Activated B cell treated with CpG ODN at 0.5 μM for 24 hours (primary cell): ENCODE measurements around the gene ZDHHC5. TPM values are rescaled to one million over a fixed set of nuclear protein-coding genes. Genes with fewer than 3 reads are reported as not detected.

Experiments
- ATAC-seq: fragments of 200-7000 bp; cut with Tn5 transposase; one replicate; pipeline ENCODE4 v1.10.0; 2021; ENCODE audit warnings: low read depth, mild to moderate bottlenecking, moderate library complexity
- CTCF ChIA-PET: fragments of 350-600 bp; sonication (Branson Sonifier 250); formaldehyde crosslinking; loops from one replicate; lab custom pipeline; 2021; ENCODE audit warnings: antibody characterized with exemption; lab: Charles Lee
- POLR2A ChIA-PET: fragments of 350-600 bp; sonication (Branson Sonifier 250); formaldehyde crosslinking; loops from one replicate; lab custom pipeline; 2021; ENCODE audit warnings: antibody characterized with exemption; lab: Charles Lee
- DNase-seq: peaks from one replicate; pipeline ENCODE4 v3.0.0; 2022
- H3K27ac Mint-ChIP-seq: one replicate; pipeline ENCODE4 v1.8.0; 2020; ENCODE audit warnings: mixed read lengths
- H3K27me3 Mint-ChIP-seq: one replicate; pipeline ENCODE4 v1.8.0; 2021; ENCODE audit warnings: mixed read lengths
- H3K36me3 Mint-ChIP-seq: one replicate; pipeline ENCODE4 v1.8.0; 2021; ENCODE audit warnings: low read depth, mixed read lengths
- H3K4me1 Mint-ChIP-seq: one replicate; pipeline ENCODE4 v1.8.0; 2021; ENCODE audit warnings: mixed read lengths
- H3K4me3 Mint-ChIP-seq: one replicate; pipeline ENCODE4 v1.8.0; 2020; ENCODE audit warnings: mild to moderate bottlenecking, mixed read lengths
- H3K9me3 Mint-ChIP-seq: one replicate; pipeline ENCODE4 v1.8.0; 2020; ENCODE audit warnings: mixed read lengths
- CTCF ChIP-seq: fragments of 200-600 bp; IDR thresholded peaks from one replicate; pipeline ENCODE4 v1.8.0; 2022; ENCODE audit warnings: antibody characterized with exemption, mild to moderate bottlenecking
- intact Hi-C: fragments of 100-400 bp; cut with micrococcal nuclease; formaldehyde crosslinking; loops from one replicate; pipeline ENCODE4 v1.15.1; 2024
- total RNA-seq: library from RNA; stranded (reverse); gene quantifications from 2 replicates; pipeline ENCODE4 v1.2.3, GENCODE V29; 2022

Gene ZDHHC5
- total RNA-seq, 1 donor from 2014 or later, result 60.7 TPM

- ChIA-PET POLR2A (interaction anchor here (0.5 to 1.3 kb wide), 5 partner anchors 20 to 106 kb away, joined by 3 to 7 read pairs (median 3); no protein-coding TSS in a partner anchor), CTCF (interaction anchor here (0.6 to 6.2 kb wide), 3 partner anchors 54 to 421 kb away, joined by 3 to 133 read pairs (median 3); no protein-coding TSS in a partner anchor)
- Mint-ChIP-seq H3K4me1 (peaks cover 31% of the 10 kb centered on the region), H3K27me3 (no peaks in the 10 kb centered on the region), H3K36me3 (peaks cover 57% of the 10 kb centered on the region), H3K4me3 (no peak overlapping the region), H3K27ac (peak overlapping the region; percentile 75), H3K9me3 (no peaks in the 10 kb centered on the region)
- intact Hi-C loops, result no loop called here
- ATAC-seq (no peak), DNase-seq (no peak)
- TF ChIP-seq CTCF, result no peak
Observed at GRCh38 chr11:57746920-57747319, 79.0 kb downstream of the ZDHHC5 start.

Other genes with a start within 250 kb of the ZDHHC5 start
- gene SLC43A3, start 241.0 kb upstream of the ZDHHC5 start, total RNA-seq, result 213 and 237 TPM in 2 replicates
- gene RTN4RL2, start 207.6 kb upstream of the ZDHHC5 start, total RNA-seq, result 0.13 and 0.24 TPM in 2 replicates
- gene SLC43A1, start 152.4 kb upstream of the ZDHHC5 start, total RNA-seq, result 11.1 and 12.8 TPM in 2 replicates
- gene TIMM10, start 137.4 kb upstream of the ZDHHC5 start, total RNA-seq, result 100 and 108 TPM in 2 replicates
- not detected in 2 replicates for gene SMTNL1, start 130.5 kb upstream of the ZDHHC5 start, total RNA-seq
- 63.4 and 69.2 TPM in 2 replicates for gene UBE2L6, start 100.4 kb upstream of the ZDHHC5 start, total RNA-seq
- gene SERPING1, start 70.4 kb upstream of the ZDHHC5 start, total RNA-seq, result not detected in 2 replicates
- not detected in 2 replicates for gene YPEL4, start 18.2 kb upstream of the ZDHHC5 start, total RNA-seq
- gene CLP1, start 10.4 kb upstream of the ZDHHC5 start, total RNA-seq, result 20.4 and 20.9 TPM in 2 replicates
- gene MED19, start 44.1 kb downstream of the ZDHHC5 start, total RNA-seq, result 14.6 and 14.8 TPM in 2 replicates
- 53.2 and 53.3 TPM in 2 replicates for gene TMX2, start 44.5 kb downstream of the ZDHHC5 start, total RNA-seq
- 210 and 224 TPM in 2 replicates for gene SELENOH, start 73.4 kb downstream of the ZDHHC5 start, total RNA-seq
- gene BTBD18, start 83.7 kb downstream of the ZDHHC5 start, total RNA-seq, result not detected in 2 replicates
- 34.2 and 42.3 TPM in 2 replicates for gene CTNND1, start 93.7 kb downstream of the ZDHHC5 start, total RNA-seq